GM19035 (cell line): ENCODE data around the gene KCTD15.

Experiments used
- ATAC-seq: cut with Tn5 transposase; IDR thresholded peaks from one replicate; pipeline ENCODE4 v1.9.1; 2021; ENCODE audit not compliant: unreplicated experiment

KCTD15 gene

GRCh38 chr19:33845498-33845897 is 48.8 kb downstream of the KCTD15 start:
- no peak for ATAC-seq

GRCh38 chr19:33849551-33850147 is 53.0 kb downstream of the KCTD15 start:
- no peak for ATAC-seq

- no peak for ATAC-seq
Measured at GRCh38 chr19:33859016-33859415, 62.3 kb downstream of the KCTD15 start.

DNA sequence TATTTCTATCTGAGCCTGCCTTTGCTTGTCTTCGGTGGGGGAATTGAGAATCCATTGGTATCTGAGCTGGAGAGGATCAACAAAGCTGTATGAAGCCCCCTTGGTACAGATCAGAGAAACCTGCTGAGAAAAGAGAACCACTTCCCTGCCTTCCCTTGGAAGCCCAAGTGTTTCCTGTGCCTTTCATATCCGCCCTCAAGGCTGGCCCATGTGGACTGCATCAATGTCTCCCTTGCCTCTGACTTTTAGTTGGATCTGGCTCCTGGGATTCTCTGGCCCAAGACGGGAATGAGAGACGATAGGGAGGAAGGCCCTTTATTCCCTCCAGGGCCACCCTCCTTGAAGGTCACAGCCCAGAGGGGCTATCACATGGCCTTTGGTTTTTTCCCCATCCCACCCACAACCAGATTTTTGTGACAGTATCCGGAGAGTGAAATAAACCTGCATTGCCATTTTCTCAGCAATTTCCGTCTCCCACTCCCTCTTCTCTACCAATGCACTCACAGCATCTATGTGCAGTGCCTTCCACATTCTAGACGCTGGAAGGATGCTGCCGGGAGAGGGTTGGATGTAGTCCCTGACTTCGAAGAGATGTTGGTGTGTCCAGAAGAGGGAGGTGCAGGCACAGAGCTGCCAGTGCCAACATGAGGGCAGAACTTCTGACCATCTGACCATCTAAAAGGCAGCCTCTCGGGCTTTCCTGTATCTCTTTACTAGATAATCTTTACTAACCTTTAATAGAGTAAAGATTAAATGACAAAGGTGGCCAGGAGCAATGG is 63.8 kb downstream of the KCTD15 start:
- ATAC-seq = no peak

DNA sequence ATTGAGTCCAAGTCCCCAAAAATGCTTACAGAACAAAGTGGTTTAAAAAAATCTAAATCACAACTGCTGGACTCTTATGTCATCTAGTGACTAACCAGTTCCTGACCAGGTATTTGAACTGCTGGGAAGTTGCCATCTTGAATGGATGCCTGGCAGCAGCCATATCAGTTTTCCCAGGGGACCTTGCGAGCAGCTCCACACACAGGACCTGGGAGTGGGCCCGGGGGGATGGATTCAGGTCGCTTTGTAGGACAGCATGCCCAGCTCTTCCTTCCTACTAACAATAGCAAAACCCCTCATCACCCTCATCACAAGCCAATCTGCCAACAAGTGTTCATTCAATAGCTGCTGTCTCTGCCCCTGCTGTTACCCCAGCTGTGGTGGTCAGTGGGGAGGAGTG is 65.3 kb downstream of the KCTD15 start:
- ATAC-seq = no peak

DNA sequence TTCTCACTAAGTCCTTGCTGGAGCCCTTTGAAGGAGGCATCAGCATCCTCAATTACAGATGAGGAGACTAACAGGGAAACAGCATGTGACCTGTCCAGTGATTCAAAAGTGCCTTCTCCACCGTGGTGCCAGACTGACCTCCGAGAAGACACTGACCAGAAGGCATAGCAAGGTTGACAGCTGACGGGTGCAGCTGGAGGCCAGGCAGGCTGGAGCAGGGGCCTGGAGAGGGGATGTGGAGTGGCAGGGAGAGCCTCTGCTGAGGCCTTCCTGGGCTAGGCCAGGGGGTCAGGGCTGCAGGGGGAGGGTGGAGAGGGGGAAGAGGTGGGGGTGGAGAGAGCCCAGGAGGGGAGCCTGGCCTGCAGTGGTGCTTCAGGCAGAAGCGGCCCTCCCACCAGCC is 66.3 kb downstream of the KCTD15 start:
- ATAC-seq = no peak

DNA sequence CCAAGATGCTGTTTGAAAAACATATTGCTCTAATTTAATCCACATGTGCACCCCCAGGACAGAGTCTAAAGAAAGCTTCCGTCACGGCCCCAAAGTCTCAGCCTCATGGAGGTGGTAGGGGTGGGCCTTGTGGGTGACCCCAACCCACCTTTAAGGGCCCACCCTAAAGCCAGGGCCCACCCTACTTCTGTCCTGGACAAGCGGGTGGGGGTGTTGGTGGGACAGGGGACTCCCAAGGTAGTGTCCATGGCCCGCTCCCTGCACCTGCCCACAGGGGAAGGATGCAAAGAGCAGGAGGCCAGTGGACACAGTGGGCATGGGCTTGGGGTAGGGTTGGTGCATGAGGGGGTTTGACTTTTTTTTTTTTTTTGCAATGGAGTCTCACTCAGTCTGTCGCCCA is 66.8 kb downstream of the KCTD15 start:
- ATAC-seq = no peak

- ATAC-seq = no peak
Measured at GRCh38 chr19:33864311-33864850, 67.7 kb downstream of the KCTD15 start.

GRCh38 chr19:33865306-33865705 is 68.6 kb downstream of the KCTD15 start:
- no peak for ATAC-seq
